Hematopoietic multipotent progenitor cell (in vitro differentiated cells): ENCODE results near the gene OCLN. TPM values are rescaled to one million over a fixed set of nuclear protein-coding genes. Genes with fewer than 3 reads are reported as not detected.
"Not testable (repeated sequence)": the region's sequence is repeated elsewhere in the genome, so short reads cannot be mapped to it uniquely, and the experiment has no call there.

Experiments used
- DNase-seq, 3 donors: peaks; one replicate each; pipeline ENCODE4 v3.0.0-alpha.2; 2011 to 2015; ENCODE audit warnings: low read depth in 2 of 3, low spot score in 2 of 3
- total RNA-seq: library from RNA; depleted of rRNA; stranded (reverse); fragments of >200 nt; gene quantifications from one replicate; pipeline ENCODE4 v1.2.3, GENCODE V29; 2012

OCLN gene
- total RNA-seq, 1 donor: 18.6 TPM

DNA sequence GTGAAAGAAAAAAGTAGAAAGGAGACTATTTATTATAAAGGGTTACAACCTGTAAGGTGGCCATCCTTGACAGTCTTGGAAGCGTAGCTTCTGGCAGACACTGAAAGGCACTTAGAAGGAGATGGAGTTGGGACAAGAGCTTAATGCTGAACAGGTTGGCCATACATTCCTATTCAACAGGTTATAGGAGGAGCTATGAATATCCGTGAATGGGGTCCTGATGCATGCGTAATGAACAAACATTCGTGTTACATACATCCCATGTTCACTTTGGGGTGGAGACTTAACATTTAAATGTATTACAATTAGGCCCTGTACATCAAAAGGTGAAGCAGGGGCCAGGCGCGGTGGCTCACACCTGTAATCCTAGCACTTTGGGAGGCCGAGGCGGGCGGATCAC is 34.1 kb downstream of the OCLN start:
- DNase-seq: no peak

DNA sequence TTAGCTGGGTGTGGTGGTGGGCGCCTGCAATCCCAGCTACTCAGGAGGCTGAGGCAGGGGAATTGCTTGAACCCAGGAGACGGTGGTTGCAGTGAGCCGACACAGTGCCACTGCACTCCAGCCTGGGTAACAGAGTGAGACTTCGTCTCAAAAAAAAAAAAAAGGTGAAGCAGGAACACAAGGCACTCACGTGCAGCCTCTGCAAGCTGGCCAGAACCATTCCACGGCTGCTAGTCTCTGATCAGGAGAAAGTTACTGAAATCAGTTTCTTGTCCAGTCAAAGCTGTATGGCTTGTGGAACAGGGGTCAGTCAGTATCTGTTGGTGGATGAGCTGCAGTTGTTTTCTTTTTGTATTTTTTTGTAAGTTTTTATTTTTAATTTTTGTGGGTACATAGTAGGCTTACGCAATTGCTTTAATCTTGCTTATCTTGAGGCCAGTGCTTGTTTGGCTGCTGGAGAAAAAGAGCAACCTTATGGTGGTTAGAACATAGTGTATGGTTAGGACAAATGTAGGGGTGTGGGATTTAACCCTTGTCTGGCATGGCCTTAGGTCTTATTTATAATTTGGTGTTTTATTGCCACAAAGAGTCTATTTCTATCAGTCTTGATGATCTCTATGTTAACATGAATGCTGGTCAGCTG is 34.7 kb downstream of the OCLN start:
- DNase-seq: no peak

DNA sequence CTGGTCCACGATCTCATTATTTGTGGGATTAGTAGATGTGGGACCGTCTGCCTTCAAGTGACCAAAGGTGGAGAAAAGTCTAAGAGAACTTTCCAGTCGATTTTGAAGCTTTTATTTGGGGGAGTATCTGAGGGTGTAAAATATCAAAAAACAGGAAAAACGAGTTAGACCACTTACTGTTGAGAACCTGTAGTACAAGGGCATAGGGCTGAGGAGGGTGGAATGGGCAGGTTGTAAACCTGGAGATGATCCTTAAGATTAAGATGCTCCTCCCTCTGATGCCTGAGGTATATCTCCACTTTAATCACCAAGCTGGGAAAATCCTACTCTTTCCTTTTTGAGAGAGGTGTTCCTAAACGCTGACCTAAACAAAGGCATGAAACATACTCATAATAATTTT is 35.4 kb downstream of the OCLN start:
- DNase-seq: no peak

DNA sequence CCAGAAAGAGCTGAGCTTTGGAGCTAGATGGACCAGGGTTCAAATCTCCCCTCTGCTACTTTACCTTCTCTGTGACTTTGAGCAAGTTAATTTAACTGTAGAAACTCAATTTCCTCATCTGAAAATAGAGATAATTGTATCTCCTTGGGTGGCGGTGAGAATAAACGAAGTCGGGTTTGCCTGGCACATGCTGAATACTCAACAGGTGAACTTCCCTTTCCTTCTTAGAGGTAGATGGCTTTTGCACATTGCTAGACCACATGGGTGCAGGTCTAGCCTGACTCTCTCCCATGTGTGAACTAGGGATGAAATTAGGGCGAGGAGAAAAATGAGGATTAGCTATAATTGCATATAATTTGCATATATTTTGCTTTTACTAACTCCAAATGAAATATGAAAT is 36.0 kb downstream of the OCLN start:
- DNase-seq: no peak

DNA sequence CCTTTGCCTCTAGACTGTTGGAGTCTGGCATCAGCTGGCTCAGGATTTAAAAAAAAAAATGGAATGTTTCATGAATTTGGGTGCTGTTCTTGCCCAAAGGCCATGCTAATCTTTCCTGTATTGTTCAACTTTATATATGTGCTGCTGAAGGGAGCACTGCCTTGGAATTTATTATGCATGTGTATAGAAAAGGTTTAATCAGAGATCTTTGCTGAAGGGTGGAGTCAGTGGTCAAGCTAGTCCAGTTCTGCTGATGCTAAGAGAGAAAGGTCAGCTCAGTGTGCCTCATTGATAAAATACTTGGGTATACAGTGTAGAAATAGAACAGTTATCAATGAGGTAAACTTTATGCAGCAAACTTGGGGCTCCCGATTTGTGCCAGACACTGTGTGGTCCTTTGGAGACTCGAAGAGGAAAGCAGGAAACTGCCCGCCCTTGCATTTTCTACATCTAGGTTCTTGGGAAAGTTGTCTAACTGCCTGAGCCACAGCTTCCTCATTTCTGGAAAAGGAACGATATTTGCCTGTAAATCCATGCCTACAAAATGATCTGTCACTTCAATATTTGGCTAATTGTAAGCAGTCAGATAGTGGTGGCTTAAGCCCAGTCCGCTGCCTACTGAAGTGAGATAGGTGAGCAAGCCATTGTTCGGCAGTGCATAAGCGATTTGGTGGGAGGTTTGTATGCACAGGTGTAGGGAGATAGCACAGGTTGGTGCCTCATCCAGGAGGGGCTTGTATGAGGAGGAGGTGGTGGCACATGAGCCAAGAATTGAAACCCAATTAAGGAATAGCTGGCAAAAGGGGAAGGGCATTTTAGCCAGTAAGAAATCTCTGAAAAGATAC is 38.2 kb downstream of the OCLN start:
- no peak for DNase-seq

DNA sequence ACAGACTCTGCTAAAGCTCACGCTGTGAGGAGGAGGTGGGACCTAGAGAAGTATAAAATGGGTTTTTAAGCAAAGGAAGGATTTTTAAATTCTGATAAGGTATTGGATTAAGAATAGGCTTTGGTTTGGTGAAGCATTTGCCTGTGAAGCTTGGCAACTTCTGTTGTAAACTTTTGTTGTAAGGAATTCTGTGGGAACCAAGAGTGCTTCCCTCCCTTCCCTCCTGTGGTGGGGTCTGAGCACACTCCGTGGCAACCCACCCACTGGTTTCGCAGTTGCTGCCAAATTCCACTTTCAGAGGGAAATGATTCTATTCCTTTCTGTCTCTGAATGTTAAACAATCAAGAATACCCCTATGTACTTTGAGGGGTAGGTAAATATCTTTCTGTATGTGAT is 38.8 kb downstream of the OCLN start:
- no peak for DNase-seq

DNA sequence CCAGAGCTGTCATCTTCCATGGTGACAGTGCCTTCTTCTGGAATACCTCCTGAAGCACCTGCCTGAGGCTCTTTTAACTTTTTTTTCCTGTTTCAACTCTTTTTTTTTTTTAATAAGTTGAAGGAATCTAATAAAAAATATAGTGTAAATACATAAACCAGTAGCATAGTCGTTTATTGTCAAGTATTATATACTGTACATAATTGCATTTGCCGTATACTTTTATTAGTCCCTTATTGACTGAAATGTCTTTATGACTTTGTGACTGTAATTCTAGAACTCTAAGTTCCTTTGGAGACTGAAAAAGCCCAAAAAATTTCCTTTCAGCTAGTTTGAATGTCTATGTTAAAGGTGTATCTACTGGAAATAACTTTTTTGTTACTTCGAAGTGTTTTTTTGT is 45.3 kb downstream of the OCLN start:
- DNase-seq: not testable (repeated sequence)

DNA sequence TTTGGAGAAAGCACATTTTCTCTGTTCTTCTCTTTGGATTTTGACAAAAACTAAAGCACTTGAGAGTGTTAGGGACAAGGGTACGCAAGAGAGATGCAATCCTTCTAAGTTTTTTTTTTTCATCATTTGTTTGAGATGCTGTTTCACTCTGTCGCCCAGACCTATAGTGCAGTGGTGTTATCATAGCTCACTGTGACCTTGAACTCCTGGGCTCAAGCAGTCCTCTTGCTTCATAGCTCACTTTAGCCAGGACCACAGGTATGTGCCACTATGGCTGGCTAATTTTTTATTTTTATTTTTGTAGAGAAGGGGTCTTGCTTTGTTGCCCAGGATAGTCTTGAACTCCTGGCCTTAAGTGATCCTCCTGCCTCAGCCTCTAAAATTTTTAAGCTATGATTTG is 46.1 kb downstream of the OCLN start:
- not testable (repeated sequence) for DNase-seq

DNA sequence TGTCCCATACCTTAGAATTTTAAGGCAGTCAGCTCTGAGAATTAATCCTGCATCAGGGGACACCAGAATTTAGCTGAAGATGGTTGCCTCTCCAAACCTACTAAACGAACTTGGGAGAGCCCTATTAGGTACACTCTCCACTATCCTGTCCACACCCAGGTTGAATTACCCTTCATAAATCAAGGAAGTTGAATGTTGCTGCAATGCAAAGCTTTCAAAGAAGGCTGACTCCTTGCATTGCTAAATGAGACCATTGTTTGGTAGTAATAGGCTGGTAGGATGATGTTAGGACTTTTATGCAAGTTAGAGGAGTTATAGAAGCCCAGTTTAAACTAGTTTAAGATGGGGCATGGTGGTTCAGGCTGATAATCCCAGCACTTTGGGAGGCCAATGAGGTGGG is 48.8 kb downstream of the OCLN start:
- not testable (repeated sequence) for DNase-seq

DNA sequence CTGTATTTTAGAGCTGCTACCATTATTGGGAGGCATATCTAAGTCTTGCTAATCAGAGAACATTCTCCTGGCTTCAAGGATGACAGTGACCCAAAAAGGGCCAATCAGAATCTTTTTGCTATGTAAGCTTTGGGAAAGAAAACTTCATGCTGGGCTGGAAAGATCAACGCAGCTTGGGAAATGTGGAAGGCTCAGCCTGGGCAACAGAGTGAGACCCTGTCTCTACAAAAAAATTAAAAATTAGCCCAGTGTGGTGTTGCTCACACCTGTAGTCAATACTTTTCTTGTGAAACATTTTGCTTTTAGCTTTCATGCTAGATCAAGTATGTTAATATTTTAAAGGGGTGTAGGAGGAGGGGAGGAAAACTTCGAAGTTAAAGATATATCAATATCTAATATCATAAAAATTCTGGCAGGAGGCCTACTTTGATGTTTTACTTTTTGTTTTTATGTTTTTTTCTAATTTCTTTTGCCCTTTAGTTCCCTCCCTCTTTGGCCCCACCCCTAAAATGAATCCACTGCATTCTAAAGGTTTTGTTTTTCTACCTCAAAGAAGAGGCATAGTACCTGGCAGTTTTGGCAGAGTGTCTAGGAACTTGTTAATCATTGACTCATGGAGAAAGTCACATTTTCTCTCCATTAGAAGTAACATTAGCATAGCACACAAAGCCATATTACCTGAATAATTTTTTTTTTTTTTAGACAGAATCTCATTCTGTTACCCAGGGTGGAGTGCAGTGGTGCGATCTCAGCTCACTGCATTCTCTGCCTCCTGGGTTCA is 50.4 kb downstream of the OCLN start:
- DNase-seq: not testable (repeated sequence)

DNA sequence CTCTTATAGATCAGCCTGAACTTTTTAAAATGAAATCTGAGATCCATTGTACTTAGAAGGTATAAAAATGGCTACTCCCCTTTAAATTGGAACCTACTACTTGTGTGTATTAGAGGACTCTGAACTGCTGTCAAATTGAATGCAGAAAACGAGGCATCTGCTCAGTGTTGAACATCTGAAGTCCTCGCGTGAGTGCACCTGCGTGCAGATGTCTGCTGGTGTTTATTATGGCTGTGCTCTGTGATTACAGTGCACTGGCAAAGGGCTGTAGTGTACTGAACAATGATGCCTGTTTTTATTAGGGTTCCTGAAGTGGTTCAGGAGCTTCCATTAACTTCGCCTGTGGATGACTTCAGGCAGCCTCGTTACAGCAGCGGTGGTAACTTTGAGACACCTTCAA is 52.0 kb downstream of the OCLN start:
- DNase-seq: not testable (repeated sequence)

DNA sequence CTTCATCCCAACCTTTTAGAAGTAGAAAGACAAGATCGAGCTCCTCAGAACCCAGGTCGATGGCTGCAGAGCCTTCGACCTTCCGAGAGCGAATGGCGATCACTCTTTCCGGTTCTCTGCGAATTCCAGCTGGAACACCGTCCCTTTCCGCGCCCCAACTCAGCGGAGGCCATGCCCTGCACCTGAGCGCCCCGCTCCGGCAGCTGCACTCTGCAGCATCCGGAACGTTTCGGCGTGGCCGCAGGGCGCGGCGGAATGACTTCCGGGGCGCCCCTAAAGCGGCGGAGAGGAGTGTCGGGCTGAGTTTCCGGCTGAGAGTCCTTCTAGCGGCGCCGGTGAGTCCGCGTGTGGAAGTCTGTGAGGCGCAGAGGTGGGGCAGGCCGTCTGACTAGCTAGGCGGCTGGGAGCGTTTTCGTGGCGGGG is 67.3 kb downstream of the OCLN start, which contains the start of gene GTF2H2C:
Gene GTF2H2C (plus strand): TSS at position 284 of the 423 bp plus-strand sequence. CDS start 4,942 bp downstream, outside the sequence.
- DNase-seq: peak; percentile 29 to 44 (median 34)

DNA sequence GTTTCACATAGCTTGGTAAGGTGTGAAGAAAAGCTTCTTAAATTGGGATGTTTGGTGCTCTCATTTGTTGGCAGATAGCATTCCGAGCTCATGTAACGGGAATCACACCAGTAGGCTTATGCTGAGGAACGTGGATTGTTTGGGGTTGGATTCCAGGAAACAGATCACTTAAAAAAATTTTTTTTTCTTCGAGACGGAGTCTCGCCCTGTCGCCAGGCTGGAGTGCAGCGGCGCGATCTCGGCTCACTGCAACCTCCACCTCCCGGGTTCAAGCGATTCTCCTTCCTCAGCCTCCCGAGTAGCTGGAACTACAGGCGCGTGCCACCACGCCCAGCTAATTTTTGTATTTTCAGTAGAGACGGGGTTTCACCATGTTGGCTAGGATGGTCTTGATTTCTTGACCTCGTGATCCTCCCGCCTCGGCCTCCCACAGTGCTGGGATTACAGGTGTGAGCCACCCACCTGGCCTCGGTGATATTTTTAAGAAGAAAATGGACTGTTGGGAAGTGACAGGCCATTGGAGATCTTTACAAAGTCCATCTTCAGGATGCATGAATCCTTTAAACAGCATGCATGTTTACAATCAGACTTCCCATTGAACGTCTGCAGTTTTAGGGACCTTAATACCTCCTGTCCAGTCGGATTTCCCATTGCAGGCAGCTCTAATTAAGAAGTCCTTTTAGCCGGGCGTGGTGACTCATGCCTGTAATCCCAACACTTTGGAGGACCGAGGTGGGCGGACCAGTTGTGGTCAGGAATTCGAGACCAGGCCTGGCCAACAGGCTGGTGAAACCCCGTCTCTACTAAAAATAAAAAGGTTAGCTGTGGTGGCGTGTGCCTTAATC is 68.2 kb downstream of the OCLN start:
- not testable (repeated sequence) for DNase-seq

DNA sequence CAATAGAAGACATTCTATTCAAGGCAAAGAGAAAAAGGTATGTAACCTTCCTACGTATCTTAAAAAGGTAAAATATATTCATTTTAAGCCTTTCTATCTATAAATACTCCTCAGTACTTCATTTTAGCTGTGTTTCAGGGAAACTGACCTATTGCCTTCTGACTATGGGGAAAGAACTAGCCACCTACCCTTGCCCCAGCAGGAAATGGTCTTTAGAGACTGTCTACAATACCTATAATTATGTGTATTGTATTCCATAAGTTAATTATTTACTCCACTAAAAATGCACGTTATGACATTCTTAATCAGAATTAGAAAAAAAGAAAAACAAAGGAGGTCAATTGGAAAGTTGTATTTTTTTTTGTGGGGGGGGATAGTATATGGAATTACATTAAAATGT is 73.6 kb downstream of the OCLN start:
- DNase-seq: not testable (repeated sequence)

DNA sequence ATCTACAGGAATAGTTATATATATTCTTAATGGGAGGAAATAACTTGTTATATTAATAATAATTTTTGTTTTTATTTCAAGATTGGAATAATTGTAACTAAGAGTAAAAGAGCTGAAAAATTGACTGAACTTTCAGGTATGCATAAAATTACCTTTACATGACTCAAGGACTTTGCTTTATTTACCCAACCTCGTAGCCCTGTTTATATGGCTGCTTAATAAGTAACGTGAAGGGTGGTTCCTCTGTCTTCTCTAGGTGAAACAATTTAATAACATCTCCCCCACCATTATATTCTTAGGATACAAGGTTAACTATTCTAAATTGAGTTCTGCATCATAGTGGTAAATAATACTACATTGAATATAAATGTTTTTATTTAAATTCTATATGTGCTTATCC is 75.5 kb downstream of the OCLN start:
- not testable (repeated sequence) for DNase-seq

DNA sequence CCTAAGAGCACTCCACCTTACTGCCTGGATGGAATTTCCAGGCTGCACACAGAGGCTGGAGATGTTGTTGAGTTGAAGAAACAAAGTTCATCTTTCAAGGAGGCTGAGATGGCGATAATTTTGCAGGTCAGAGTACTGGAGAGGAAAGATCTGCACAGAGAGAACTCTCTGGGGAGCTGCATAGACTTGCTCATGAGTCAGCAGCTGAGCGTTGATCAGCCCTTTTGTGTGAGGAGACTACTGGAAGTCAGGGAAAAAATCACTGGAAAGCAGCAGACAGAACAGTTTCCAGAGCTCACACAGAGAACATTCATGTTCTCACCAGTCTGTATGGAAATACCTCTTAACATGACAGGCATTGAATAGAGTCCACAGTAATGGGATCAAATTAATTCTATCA is 90.8 kb downstream of the OCLN start:
- not testable (repeated sequence) for DNase-seq

DNA sequence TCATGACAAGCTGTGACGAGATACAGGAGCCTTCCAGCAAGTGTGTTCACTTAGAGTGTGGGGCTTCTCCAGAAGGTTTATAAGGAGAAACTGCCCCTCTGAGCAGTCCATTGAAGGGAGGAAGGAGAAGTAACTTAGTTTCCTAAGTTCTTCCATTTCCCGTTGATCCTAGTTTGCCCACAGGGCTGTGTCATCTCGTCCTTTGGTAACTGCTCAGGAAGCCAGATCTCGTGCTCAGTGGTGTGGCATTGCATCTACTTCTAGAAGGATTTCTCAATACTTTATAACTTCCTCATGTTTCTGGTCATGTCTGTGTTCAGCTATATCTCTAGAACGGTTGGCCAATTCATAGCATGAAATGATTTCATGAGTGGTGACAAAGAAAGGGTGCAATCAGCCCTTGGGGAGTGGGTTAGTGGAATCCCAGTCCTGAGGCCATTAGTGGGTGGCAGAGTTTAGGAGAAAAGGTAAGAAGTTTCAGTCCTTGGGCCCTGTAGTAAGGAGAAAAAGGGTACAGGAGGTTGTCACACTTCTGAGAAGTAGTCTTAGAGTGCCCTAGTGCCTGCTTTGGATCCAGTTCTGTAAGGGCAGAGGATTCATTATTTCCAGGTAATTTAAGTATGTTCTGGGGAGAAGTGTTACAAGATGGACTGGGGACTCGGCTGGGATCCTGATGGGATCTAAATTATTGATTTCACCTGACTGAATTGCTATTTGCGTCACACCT is 103.7 kb downstream of the OCLN start:
- not testable (repeated sequence) for DNase-seq

DNA sequence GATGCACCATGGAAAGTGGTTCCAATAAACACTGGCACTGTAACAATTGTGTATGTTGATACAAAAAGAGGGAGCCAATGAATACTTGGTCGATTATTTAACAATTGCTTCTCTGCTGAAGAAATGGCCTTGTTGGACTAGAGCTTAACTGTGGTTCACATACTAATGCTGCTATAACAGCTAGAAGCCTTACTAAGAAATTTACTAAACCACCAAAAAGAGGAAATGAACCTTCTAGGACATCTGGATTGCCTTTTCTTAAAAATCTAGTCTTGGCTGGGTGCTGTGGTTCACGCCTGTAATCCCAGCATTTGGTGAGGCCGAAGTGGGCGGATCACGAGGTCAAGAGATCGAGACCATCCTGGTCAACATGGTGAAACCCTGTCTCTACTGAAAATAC is 109.4 kb downstream of the OCLN start:
- not testable (repeated sequence) for DNase-seq

DNA sequence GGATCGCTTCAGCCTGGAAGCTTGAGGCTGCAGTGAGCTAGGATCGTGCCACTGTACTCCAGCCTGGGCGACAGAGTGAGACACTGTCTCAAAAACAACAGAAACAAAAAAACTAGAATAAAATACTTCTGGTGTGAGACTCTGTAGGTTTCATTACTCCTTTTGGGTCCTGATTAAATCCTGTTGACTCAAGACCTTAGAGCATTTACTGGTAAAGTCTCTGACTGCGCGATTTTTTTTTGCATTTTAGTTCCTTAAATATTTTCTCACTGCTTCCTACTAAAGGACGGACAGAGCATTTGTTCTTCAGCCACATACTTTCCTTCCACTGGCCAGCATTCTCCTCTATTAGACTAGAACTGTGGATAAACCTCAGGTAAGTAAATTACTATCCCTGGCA is 114.2 kb downstream of the OCLN start:
- DNase-seq: not testable (repeated sequence)
